NCI-H2107 treated with DMSO at 0.1 percent for 48 hours (cell line): Measurements from ENCODE around the gene EEF1AKMT1.
"Not testable (repeated sequence)": the region's sequence is repeated elsewhere in the genome, so short reads cannot be mapped to it uniquely, and the experiment has no call there.

Experiments
- DNase-seq: peaks from one replicate; lab custom pipeline; 2025; ENCODE audit not compliant: unreplicated experiment; lab: John Stamatoyannopoulos, UW

EEF1AKMT1 gene

GRCh38 chr13:20778311-20778710 is 4.5 kb upstream of the EEF1AKMT1 start:
- no peak for DNase-seq

- DNase-seq: no peak
These were observed 3.0 kb upstream of the EEF1AKMT1 start for GRCh38 chr13:20776751-20777150.

DNA sequence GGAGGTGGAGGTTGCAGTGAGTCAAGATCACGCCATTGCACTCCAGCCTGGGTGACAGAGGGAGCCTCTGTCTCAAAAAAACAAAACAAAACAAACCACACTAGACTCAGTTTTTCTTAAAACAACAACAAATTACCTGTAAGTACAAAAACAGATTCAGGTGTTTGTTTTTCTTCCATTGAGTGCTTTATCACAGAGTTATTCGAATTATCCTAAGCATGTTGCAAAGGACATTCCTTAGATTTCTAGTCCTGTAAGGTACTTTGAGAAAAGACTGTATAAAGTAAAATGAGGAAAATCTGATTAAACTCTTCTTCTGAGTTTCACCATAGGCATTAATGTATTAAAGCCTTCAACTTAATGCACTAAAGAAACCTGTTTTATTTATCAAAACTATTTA is 2.2 kb upstream of the EEF1AKMT1 start:
- no peak for DNase-seq

DNA sequence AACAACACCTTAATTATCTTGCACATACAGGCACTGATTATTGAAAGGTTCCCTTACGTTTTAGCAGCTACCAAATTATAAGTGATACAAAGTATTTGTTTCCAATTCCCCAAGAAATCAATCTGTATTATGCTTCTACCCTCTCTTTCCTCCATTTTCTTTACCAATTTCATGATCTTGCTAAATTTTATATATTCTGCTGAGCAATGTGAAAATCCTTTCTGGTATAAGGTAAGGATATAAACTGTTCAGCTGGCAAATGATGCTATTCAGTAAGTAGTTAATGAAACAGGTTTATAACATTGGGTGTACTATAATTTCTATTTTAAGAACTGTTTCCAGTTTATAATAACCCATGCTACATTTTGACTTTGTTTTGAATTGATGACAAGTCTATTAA is 985 bp upstream of the EEF1AKMT1 start:
- DNase-seq: no peak

DNA sequence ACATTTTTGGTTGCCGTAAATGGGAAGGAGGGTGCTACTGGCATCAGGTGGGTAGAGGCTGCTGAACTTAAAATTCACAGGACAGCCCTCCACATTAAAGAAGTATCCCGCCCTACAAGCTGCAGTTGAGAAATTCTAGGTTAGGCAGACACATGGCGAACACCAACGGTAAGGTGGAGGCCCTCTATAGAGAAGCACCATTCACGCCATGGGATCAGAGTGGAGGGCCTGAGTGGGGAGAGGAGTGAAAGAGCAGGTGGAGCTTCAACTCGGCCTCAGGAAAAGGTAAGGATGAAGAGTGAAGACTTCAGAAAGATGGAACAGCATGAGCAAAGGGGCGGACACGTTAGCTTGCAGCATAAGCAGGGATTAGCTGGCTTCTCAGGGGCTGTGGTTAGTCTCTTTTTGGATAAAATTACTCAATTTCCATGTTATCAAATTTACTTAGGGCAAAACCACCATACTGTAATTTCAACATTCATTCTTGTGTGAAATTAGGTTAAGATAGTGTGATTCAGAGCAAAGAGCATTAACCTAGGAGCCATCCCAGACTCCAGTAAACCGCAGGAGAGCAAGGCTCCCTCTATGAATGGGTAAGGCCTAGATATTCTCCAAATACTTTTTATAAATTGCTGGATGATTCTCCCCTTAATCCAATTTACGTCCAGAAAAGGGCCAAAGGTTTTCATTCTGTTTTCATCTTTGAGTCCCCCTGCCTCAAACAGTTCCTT is 1.2 kb downstream of the EEF1AKMT1 start:
- DNase-seq: no peak

GRCh38 chr13:20769834-20770233 is 3.9 kb downstream of the EEF1AKMT1 start:
- no peak for DNase-seq

GRCh38 chr13:20769091-20769490 is 4.7 kb downstream of the EEF1AKMT1 start:
- DNase-seq: no peak

GRCh38 chr13:20767309-20767943 is 6.3 kb downstream of the EEF1AKMT1 start:
- no peak for DNase-seq

- no peak for DNase-seq
These were observed 12.9 kb downstream of the EEF1AKMT1 start for GRCh38 chr13:20760872-20761271.

- no peak for DNase-seq
These were observed 19.8 kb downstream of the EEF1AKMT1 start for GRCh38 chr13:20754009-20754408.

DNA sequence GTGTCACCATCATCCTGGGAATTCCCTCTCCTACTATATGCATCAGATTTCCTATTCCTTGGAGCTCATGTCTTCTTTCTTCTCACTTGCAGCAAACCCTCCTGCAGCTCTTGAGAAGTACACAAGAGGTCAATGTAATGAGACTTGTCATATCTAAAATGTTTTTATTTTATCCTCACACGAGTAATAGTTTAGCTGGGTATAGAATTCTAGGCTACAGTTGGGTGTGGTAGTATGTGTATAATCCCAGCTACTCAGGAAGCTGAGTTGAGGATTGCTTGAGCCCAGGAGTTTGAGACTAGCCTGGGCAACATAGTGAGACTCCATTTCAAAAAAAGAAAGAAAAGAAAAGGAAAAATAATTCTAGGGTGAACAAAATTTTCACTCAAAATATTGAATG is 24.4 kb downstream of the EEF1AKMT1 start:
- DNase-seq: no peak

DNA sequence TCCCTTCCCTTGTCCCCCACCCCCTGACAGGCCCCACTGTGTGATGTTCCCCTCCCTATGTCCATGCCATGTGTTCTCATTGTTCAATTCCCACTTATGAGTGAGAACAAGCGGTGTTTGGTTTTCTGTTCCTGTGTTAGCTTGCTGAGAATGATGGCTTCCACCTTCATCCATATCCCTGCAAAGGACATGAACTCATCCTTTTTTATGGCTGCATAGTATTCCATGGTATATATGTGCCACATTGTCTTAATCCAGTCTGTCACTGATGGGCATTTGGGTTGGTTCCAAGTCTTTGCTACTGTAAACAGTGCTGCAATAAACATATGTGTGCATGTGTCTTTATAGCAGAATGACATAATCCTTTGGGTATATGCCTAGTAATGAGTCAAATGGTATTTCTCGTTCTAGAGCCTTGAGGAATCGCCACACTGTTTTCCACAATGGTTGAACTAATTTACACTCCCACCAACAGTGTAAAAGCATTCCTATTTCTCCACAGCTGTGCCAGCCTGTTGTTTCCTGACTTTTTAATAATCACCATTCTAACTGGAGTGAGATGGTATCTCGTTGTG is 29.8 kb downstream of the EEF1AKMT1 start:
- DNase-seq: not testable (repeated sequence)

DNA sequence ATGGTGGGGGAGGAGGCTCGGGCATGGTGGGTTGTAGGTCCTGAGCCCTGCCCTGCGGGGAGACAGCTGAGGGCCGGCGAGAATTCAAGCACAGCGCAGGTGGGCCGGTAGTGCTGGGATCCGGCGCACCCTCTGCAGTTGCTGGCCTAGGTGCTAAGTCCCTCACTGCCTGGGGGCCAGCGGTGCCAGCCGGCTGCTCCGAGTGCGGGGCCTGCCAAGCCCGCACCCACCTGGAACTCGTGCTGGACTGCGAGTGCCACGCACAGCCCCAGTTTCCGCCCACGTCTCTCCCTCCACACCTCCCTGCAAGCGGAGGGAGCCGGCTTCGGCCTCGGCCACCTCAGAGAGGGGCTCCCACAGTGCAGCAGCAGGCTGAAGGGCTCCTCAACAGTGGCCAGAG is 33.7 kb downstream of the EEF1AKMT1 start:
- DNase-seq: no peak

- no peak for DNase-seq
These were observed 35.1 kb downstream of the EEF1AKMT1 start for GRCh38 chr13:20738616-20739015.

- no peak for DNase-seq
These were observed 43.9 kb downstream of the EEF1AKMT1 start for GRCh38 chr13:20729633-20730585.

GRCh38 chr13:20728579-20729311 is 45.0 kb downstream of the EEF1AKMT1 start:
- DNase-seq: no peak

GRCh38 chr13:20727856-20728255 is 45.9 kb downstream of the EEF1AKMT1 start:
- DNase-seq: no peak

- no peak for DNase-seq
These were observed 52.1 kb downstream of the EEF1AKMT1 start for GRCh38 chr13:20721454-20722357.

GRCh38 chr13:20721058-20721453 is 52.7 kb downstream of the EEF1AKMT1 start:
- DNase-seq: no peak

DNA sequence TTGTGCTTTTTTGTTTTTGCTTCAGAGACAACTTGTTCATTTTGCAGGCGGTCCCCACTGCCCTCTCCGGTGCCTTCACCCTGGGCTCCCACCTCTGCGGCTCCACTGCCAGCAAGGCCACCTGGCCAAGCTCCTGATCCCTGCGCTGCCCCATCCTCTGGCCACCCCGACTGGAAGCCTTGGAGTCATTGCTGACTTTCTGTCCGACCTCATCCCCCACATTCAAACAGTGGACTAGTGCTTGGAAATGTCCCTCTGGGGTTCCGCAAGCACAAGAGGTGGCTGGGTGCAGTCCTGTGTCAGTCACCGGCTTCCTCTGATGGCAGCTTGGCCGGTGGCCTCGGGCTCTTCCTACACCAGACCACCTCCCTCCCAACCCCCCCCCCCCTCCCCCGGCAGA is 53.3 kb downstream of the EEF1AKMT1 start:
- DNase-seq: no peak
